HepG2 (cell line): ENCODE measurements around the gene SELPLG. TPM values are rescaled to one million over a fixed set of nuclear protein-coding genes. Genes with fewer than 3 reads are reported as not detected.

Experiments
- ATAC-seq: fragments of 200-7000 bp; cut with Tn5 transposase; 3 replicates; pipeline ENCODE4 v1.9.1; 2020; ENCODE audit warnings: mild to moderate bottlenecking, moderate library complexity
- BruUV-seq: library from RNA; stranded (reverse); fragments of 400-500 nt; replicated peaks from 2 replicates; lab custom pipeline; 2021; lab: Mats Ljungman, UMichigan
- CTCF ChIA-PET: fragments of 300-600 bp; formaldehyde crosslinking; extraction: SDS; loops from one replicate; lab custom pipeline; 2021; ENCODE audit warnings: low total read pairs, inconsistent platforms, low intra/inter-chr PET ratio; lab: Yijun Ruan, JAX
- POLR2A ChIA-PET: fragments of 350-600 bp; sonication (Branson Sonifier 250); formaldehyde crosslinking; loops from one replicate; lab custom pipeline; 2020; ENCODE audit warnings: antibody characterized with exemption, inconsistent platforms; lab: Yijun Ruan, JAX
- DNase-seq: peaks from one replicate; pipeline ENCODE4 v3.0.0-alpha.2; 2015; ENCODE audit warnings: low spot score
- FAIRE-seq: peaks from 3 replicates; lab custom pipeline; 2011; peaks lifted over from hg19 to GRCh38; lab: Jason Lieb, UNC
- H2AFZ ChIP-seq: one replicate; pipeline ENCODE4 v1.6.1; 2011; ENCODE audit warnings: low read length, inconsistent platforms
- H3K27ac ChIP-seq: fragments of 300-600 bp; 3 replicates; pipeline ENCODE4 v1.8.0; 2011; ENCODE audit warnings: mixed run types, mild to moderate bottlenecking, mixed read lengths, low read length, inconsistent platforms; ENCODE audit not compliant: insufficient read depth; ENCODE audit errors: extremely low read length
- H3K27me3 ChIP-seq, 2 experiments: fragments of 200-600 bp in 1 of 2; 2 replicates in 1 of 2; 3 replicates in 1 of 2; pipeline versions ENCODE4 v1.6.0 to v1.8.0; 2011; ENCODE audit warnings: low read length in 2 of 2, mild to moderate bottlenecking in 2 of 2, moderate library complexity in 2 of 2, inconsistent platforms in 1 of 2; ENCODE audit not compliant: insufficient read depth in 2 of 2, control insufficient read depth in 1 of 2
- H3K36me3 ChIP-seq, 2 experiments: fragments of 200-600 bp in 1 of 2; replicated peaks in 1 of 2; 2 replicates in 1 of 2; 3 replicates in 1 of 2; pipeline versions ENCODE4 v1.5.1 to v1.8.0; 2011; ENCODE audit warnings: low read length in 2 of 2, inconsistent platforms in 1 of 2; ENCODE audit not compliant: insufficient read depth in 2 of 2, control insufficient read depth in 1 of 2
- H3K4me1 ChIP-seq: 2 replicates; pipeline ENCODE4 v1.5.1; 2012; ENCODE audit warnings: low read length, inconsistent platforms; ENCODE audit not compliant: insufficient read depth
- H3K4me2 ChIP-seq: 2 replicates; pipeline ENCODE4 v1.6.0; 2011; ENCODE audit warnings: low read depth, low read length, inconsistent platforms
- H3K4me3 ChIP-seq, 3 experiments: fragments of 200-600 bp in 1 of 3; sonication (generic), shearing (Covaris generic) in 1 of 3; replicated peaks in 1 of 3; 2 replicates each; pipeline ENCODE4 v1.5.1; 2011 to 2016; ENCODE audit warnings: low read length in 3 of 3, inconsistent platforms in 2 of 3, low read depth in 2 of 3, mild to moderate bottlenecking in 2 of 3, control low read depth in 1 of 3, mixed read lengths in 1 of 3; ENCODE audit not compliant: insufficient read depth in 1 of 3
- H3K79me2 ChIP-seq: one replicate; pipeline ENCODE4 v1.6.1; 2011; ENCODE audit warnings: low read length, inconsistent platforms; ENCODE audit not compliant: insufficient read depth
- H3K9ac ChIP-seq: 2 replicates; pipeline ENCODE4 v1.6.0; 2011; ENCODE audit warnings: mild to moderate bottlenecking, low read depth, low read length, inconsistent platforms; ENCODE audit not compliant: insufficient read depth
- H3K9me3 ChIP-seq: 2 replicates; pipeline ENCODE4 v1.5.1; 2012; ENCODE audit warnings: mild to moderate bottlenecking, low read length
- H4K20me1 ChIP-seq: 2 replicates; pipeline ENCODE4 v1.6.0; 2011; ENCODE audit warnings: inconsistent platforms, mild to moderate bottlenecking, low read length, moderate library complexity; ENCODE audit not compliant: insufficient read depth
- RFX5 ChIP-seq: IDR thresholded peaks from 2 replicates; pipeline ENCODE4 v1.6.1; 2011; ENCODE audit warnings: low read depth, low read length, improper control_type of control experiment
- ZMAT5 ChIP-seq: sonication (generic); formaldehyde crosslinking; IDR thresholded peaks from 2 replicates; pipeline ENCODE4 v1.5.0; 2020; ENCODE audit warnings: mild to moderate bottlenecking, low read depth, missing genetic modification reagents, borderline replicate concordance
- ZNF101 ChIP-seq: sonication (generic); formaldehyde crosslinking; IDR thresholded peaks from 2 replicates; pipeline ENCODE4 v1.4.0; 2020; ENCODE audit warnings: mild to moderate bottlenecking, low read depth, missing genetic modification reagents, borderline replicate concordance
- ZNF263 ChIP-seq: sonication (generic); formaldehyde crosslinking; IDR thresholded peaks from 2 replicates; pipeline ENCODE4 v1.4.0; 2020; ENCODE audit warnings: missing genetic modification reagents
- ZNF629 ChIP-seq: sonication (generic); formaldehyde crosslinking; conservative IDR thresholded peaks from 2 replicates; pipeline ENCODE4 v1.5.0; 2020; ENCODE audit warnings: missing genetic modification reagents
- WGBS: methylation state at CpG from one replicate; pipeline ENCODE4 v1.1.6; 2017; ENCODE audit warnings: low lambda C conversion rate; 5-methylcytosine and 5-hydroxymethylcytosine counted together
- in situ Hi-C: cut with HindIII; loops from 2 replicates; pipeline ENCODE4 v1.10.0; 2017; ENCODE audit warnings: low pct_unique_long_range_greater_than_20kb; ENCODE audit not compliant: extremely low pct_ligation_motif_present
- intact Hi-C: fragments of 100-400 bp; cut with micrococcal nuclease; formaldehyde crosslinking; loops from one replicate; pipeline ENCODE4 v1.10.0; 2022; ENCODE audit not compliant: unreplicated experiment
- polyA plus RNA-seq, 8 experiments: library from polyadenylated mRNA; depleted of rRNA in 3 of 8; stranded (reverse) in 7 of 8; unstranded in 1 of 8; fragments of >200 nt; fragmentation: Illumina TruSeq in 4 of 8; extraction: Trizol in 4 of 8; gene quantifications; 2 replicates each; pipeline versions ENCODE4 v1.2.1 to v1.2.3, GENCODE V29; 2011 to 2016; ENCODE audit warnings: low read depth in 4 of 8, missing spikeins in 1 of 8, mixed read lengths in 1 of 8; ENCODE audit not compliant: insufficient read depth in 1 of 8
- total RNA-seq, 5 experiments: library from RNA; depleted of rRNA; stranded (reverse); fragments of >200 nt; fragmentation: Illumina TruSeq; extraction: Trizol; gene quantifications; 2 replicates each; pipeline ENCODE4 v1.2.3, GENCODE V29; 2016; ENCODE audit warnings: low read depth in 1 of 5
- TF ChIP-seq, protein P1 (sequence below): sonication (generic); formaldehyde crosslinking; IDR thresholded peaks from 2 replicates; pipeline ENCODE4 v1.8.0; 2022; ENCODE audit warnings: missing genetic modification reagents, mild to moderate bottlenecking, moderate library complexity, borderline replicate concordance

Gene SELPLG
- total and polyA plus RNA-seq, 2 of the 13 experiments (the other 11 are each of a cell fraction or from before 2014, with no cell fraction given): 0.12 TPM; not detected in 1

GRCh38 chr12:108597559-108598471 is 35.9 kb downstream of the SELPLG start, which contains the start of gene TMEM119:
Gene TMEM119 (minus strand): TSS chr12:108598084. CDS start chr12:108592383, 5,701 bp downstream.
- no peak within 1 kb of the TSS for H3K4me2 ChIP-seq
- intact Hi-C loops (no loop called here), in situ Hi-C loops (no loop called here)
- no peak within 1 kb of the TSS for H2AFZ ChIP-seq
- POLR2A ChIA-PET: no interaction called here
- H3K4me1 ChIP-seq: 0 out of 2 replicates have a peak, but pooled peaks cover 8% of the 10 kb centered on the region
- H3K27ac ChIP-seq: no peak within 1 kb of the TSS
- no peak for DNase-seq
- ATAC-seq: no peak
- no peaks in the 10 kb centered on the region for H3K36me3 ChIP-seq
- TF ChIP-seq ZMAT5 (CRISPR knock-in tag): no peak
- peak; percentile 83 for TF ChIP-seq ZNF263 (CRISPR knock-in tag)
- TF ChIP-seq, all 625 proteins: peak for 1
- Histone ChIP-seq H3K79me2 (no peaks in the 10 kb centered on the region), H4K20me1 (no peaks in the 10 kb centered on the region), H3K9ac (no peak within 1 kb of the TSS), H3K27me3 (peaks cover 5 to 19% of the 10 kb centered on the region in 2 experiments; a peak in 2 of 5 replicates), H3K4me3 (no peak within 1 kb of the TSS), H3K9me3 (no peaks in the 10 kb centered on the region)
- FAIRE-seq: no peak
- CTCF ChIA-PET: no interaction called here
- 20% methylated on average over 8 of the region's 27 CpGs for WGBS
- no TSS peak for BruUV-seq

GRCh38 chr12:108596854-108597558 is 36.7 kb downstream of the SELPLG start:
- ATAC-seq (no peak), DNase-seq (no peak), FAIRE-seq (no peak)
- Histone ChIP-seq H2AFZ (no peak overlapping the region), H3K4me1 (0 out of 2 replicates have a peak, but pooled peaks cover 8% of the 10 kb centered on the region), H4K20me1 (no peaks in the 10 kb centered on the region), H3K27me3 (peaks cover 5 to 21% of the 10 kb centered on the region in 2 experiments; a peak in 2 of 5 replicates), H3K79me2 (no peaks in the 10 kb centered on the region), H3K4me2 (no peak overlapping the region), H3K9ac (no peak overlapping the region), H3K9me3 (no peaks in the 10 kb centered on the region), H3K27ac (no peak overlapping the region), H3K36me3 (no peaks in the 10 kb centered on the region), H3K4me3 (no peak overlapping the region)
- WGBS: 9% methylated on average over 4 of the region's 10 CpGs
- in situ Hi-C loops (no loop called here), intact Hi-C loops (no loop called here)
- ChIA-PET CTCF (no interaction called here), POLR2A (no interaction called here)
- BruUV-seq: no TSS peak
- no peak for TF ChIP-seq ZNF101 (CRISPR knock-in tag)
- TF ChIP-seq, protein P1, sequence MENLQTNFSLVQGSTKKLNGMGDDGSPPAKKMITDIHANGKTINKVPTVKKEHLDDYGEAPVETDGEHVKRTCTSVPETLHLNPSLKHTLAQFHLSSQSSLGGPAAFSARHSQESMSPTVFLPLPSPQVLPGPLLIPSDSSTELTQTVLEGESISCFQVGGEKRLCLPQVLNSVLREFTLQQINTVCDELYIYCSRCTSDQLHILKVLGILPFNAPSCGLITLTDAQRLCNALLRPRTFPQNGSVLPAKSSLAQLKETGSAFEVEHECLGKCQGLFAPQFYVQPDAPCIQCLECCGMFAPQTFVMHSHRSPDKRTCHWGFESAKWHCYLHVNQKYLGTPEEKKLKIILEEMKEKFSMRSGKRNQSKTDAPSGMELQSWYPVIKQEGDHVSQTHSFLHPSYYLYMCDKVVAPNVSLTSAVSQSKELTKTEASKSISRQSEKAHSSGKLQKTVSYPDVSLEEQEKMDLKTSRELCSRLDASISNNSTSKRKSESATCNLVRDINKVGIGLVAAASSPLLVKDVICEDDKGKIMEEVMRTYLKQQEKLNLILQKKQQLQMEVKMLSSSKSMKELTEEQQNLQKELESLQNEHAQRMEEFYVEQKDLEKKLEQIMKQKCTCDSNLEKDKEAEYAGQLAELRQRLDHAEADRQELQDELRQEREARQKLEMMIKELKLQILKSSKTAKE: no peak
- TF ChIP-seq RFX5: no peak
- peak; percentile 75 for TF ChIP-seq ZNF629
